GM19463 (cell line): ENCODE results near the gene COL25A1.

Experiments
- ATAC-seq: cut with Tn5 transposase; IDR thresholded peaks from one replicate; pipeline ENCODE4 v1.9.1; 2021; ENCODE audit warnings: mild to moderate bottlenecking, moderate library complexity; ENCODE audit not compliant: unreplicated experiment

Gene COL25A1

GRCh38 chr4:109216085-109216696 lies 86.3 kb downstream of the COL25A1 start:
- no peak for ATAC-seq

GRCh38 chr4:109215506-109215905 lies 87.0 kb downstream of the COL25A1 start:
- ATAC-seq = no peak

GRCh38 chr4:109214622-109215301 lies 87.7 kb downstream of the COL25A1 start:
- no peak for ATAC-seq

- ATAC-seq = no peak
These were observed 89.4 kb downstream of the COL25A1 start for GRCh38 chr4:109213056-109213455.

GRCh38 chr4:109211671-109212070 lies 90.8 kb downstream of the COL25A1 start:
- no peak for ATAC-seq

- ATAC-seq = no peak
These were observed 92.8 kb downstream of the COL25A1 start for GRCh38 chr4:109209647-109210046.

- ATAC-seq = no peak
These were observed 94.6 kb downstream of the COL25A1 start for GRCh38 chr4:109207898-109208297.

- no peak for ATAC-seq
These were observed 95.4 kb downstream of the COL25A1 start for GRCh38 chr4:109207061-109207460.

GRCh38 chr4:109206620-109207019 lies 95.8 kb downstream of the COL25A1 start:
- ATAC-seq = no peak

- no peak for ATAC-seq
These were observed 97.3 kb downstream of the COL25A1 start for GRCh38 chr4:109205186-109205585.

GRCh38 chr4:109199585-109199984 lies 102.9 kb downstream of the COL25A1 start:
- no peak for ATAC-seq

- ATAC-seq = no peak
These were observed 106.8 kb downstream of the COL25A1 start for GRCh38 chr4:109195646-109196045.

GRCh38 chr4:109191216-109191615 lies 111.2 kb downstream of the COL25A1 start:
- no peak for ATAC-seq

GRCh38 chr4:109186458-109186945 lies 116.0 kb downstream of the COL25A1 start:
- ATAC-seq = no peak

- no peak for ATAC-seq
These were observed 116.5 kb downstream of the COL25A1 start for GRCh38 chr4:109185951-109186350.

- no peak for ATAC-seq
These were observed 116.9 kb downstream of the COL25A1 start for GRCh38 chr4:109185548-109185947.

GRCh38 chr4:109184491-109184961 lies 117.9 kb downstream of the COL25A1 start:
- no peak for ATAC-seq

- ATAC-seq = no peak
These were observed 118.4 kb downstream of the COL25A1 start for GRCh38 chr4:109183931-109184490.

- ATAC-seq = no peak
These were observed 119.8 kb downstream of the COL25A1 start for GRCh38 chr4:109182696-109183095.

GRCh38 chr4:109179061-109179460 lies 123.4 kb downstream of the COL25A1 start:
- no peak for ATAC-seq

GRCh38 chr4:109177096-109177810 lies 125.2 kb downstream of the COL25A1 start:
- no peak for ATAC-seq
